Stomach (tissue), 9 donors: ENCODE data around the gene ATP6V1G1. TPM values are rescaled to one million over a fixed set of nuclear protein-coding genes. Genes with fewer than 3 reads are reported as not detected.

ENCODE experiments used
- DNase-seq, 2 donors: peaks; one replicate each; pipeline versions ENCODE4 v3.0.0 to v3.0.0-alpha.2; 2013 to 2019
- H3K27ac ChIP-seq, 5 donors: fragments of 200-600 bp in 4 of 5; sonication (generic) in 4 of 5; one replicate each; pipeline ENCODE4 v1.5.1; 2013 to 2019; ENCODE audit warnings: mild to moderate bottlenecking in 1 of 5, moderate library complexity in 1 of 5
- H3K27me3 ChIP-seq, 3 donors: fragments of 200-600 bp; sonication (generic); one replicate each; pipeline ENCODE4 v1.5.1; 2017 to 2019; ENCODE audit warnings: mixed run types in 1 of 3
- H3K36me3 ChIP-seq, 4 donors: fragments of 200-600 bp; sonication (generic); 1 replicate in 3 of 4; 2 replicates in 1 of 4; pipeline ENCODE4 v1.5.1; 2016 to 2019
- H3K4me1 ChIP-seq, 4 donors: fragments of 200-600 bp; sonication (generic); one replicate each; pipeline ENCODE4 v1.5.1; 2016 to 2019
- H3K4me3 ChIP-seq, 4 donors: fragments of 200-600 bp; sonication (generic) in 3 of 4; one replicate each; pipeline ENCODE4 v1.5.1; 2016 to 2019; ENCODE audit warnings: mild to moderate bottlenecking in 1 of 4
- H3K9me3 ChIP-seq, 4 donors: fragments of 200-600 bp; sonication (generic); one replicate each; pipeline ENCODE4 v1.5.1; 2016 to 2019
- EP300 ChIP-seq: sonication (generic); formaldehyde crosslinking; IDR thresholded peaks from one replicate; pipeline ENCODE4 v1.6.1; 2017; ENCODE audit warnings: antibody characterized with exemption
- POLR2A ChIP-seq, 4 donors: fragments of 450-650 bp; IDR thresholded peaks; one replicate each; pipeline ENCODE4 v1.6.1; 2016; ENCODE audit warnings: antibody characterized with exemption in 4 of 4, control low read depth in 2 of 4, mild to moderate bottlenecking in 1 of 4, moderate library complexity in 1 of 4
- POLR2AphosphoS5 ChIP-seq, 3 donors: sonication (generic); formaldehyde crosslinking; IDR thresholded peaks; one replicate each; pipeline ENCODE4 v1.6.1; 2016; ENCODE audit warnings: antibody characterized with exemption in 3 of 3
- WGBS, 5 donors: extraction: QIAGEN DNeasy Blood & Tissue Kit in 3 of 5; methylation state at CpG; one replicate each; pipeline versions ENCODE4 v1.1.5 to v1.1.7; 2013 to 2018; 5-methylcytosine and 5-hydroxymethylcytosine counted together
- intact Hi-C: fragments of 100-400 bp; cut with DNase I; formaldehyde crosslinking; loops from one replicate; pipeline ENCODE4 v1.15.1; 2023; ENCODE audit warnings: low total_unique reads
- polyA plus RNA-seq, 3 donors: library from polyadenylated mRNA; stranded (reverse); fragments of 200-250 nt; gene quantifications; one replicate each; pipeline ENCODE4 v1.2.3, GENCODE V29; 2013
- total RNA-seq, 5 donors: library from RNA; depleted of rRNA; stranded (reverse); fragments of >200 nt; gene quantifications; one replicate each; pipeline versions ENCODE4 v1.1.0 to v1.2.3, GENCODE V29; 2014 to 2016
- TF ChIP-seq, protein P1 (sequence below), 7 experiments: fragments of 450-650 bp in 4 of 7; fragments of 200-600 bp in 3 of 7; sonication (generic) in 3 of 7; IDR thresholded peaks; one replicate each; pipeline ENCODE4 v1.5.1; 2016 to 2019; ENCODE audit warnings: antibody characterized with exemption in 7 of 7, control low read depth in 2 of 7, mild to moderate bottlenecking in 1 of 7
- donor health status: healthy with polysubstance abuse.
- donor health status: Bipolar disorder and iron deficiency.
- donor health status: healthy.

ATP6V1G1 gene
- total and polyA plus RNA-seq, 8 donors = 27.5 to 302 (median 199) TPM

DNA sequence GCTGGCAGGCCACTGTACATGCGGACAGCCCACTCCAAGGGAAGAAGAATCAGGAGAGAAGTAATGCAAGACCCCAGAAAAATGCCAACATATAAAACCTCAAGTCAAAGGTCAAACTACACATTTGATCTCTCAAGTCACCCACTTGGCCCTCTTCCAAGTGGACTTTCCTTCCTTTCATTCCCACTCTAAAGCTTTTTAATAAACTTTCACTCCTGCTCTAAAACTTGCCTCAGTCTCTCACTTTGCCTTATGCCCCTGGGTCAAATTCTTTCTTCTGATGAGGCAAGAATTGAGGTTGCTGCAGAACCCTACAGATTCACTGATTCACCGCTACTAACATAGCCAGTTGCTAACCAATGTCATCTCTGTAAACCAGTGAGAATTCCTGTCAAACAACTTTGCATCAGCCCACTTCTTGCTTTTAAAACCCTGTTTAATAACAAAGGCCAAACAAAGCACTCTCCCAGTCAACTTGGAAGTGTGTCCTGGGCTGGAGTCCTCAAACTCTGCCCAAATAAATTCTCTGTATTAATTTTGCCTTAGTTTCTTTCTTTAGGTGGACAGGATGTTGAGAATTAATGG is 6.9 kb upstream of the ATP6V1G1 start:
- intact Hi-C loops = no loop called here
- H3K9me3 ChIP-seq = no peaks in the 10 kb centered on the region
- no peaks in the 10 kb centered on the region for H3K4me1 ChIP-seq
- H3K36me3 ChIP-seq = no peaks in the 10 kb centered on the region
- no peak overlapping the region for H3K4me3 ChIP-seq
- H3K27ac ChIP-seq = no peak overlapping the region
- no peak for DNase-seq
- WGBS, 5 donors = 91 to 98% (median 97%) methylated on average over 2 of the region's 2 CpGs
- H3K27me3 ChIP-seq = no peaks in the 10 kb centered on the region
- TF ChIP-seq POLR2A (IDR thresholded peaks at IDR 0.05) (no peak), POLR2AphosphoS5 (IDR thresholded peaks at IDR 0.05) (no peak), EP300 (no peak)
- TF ChIP-seq, protein P1, sequence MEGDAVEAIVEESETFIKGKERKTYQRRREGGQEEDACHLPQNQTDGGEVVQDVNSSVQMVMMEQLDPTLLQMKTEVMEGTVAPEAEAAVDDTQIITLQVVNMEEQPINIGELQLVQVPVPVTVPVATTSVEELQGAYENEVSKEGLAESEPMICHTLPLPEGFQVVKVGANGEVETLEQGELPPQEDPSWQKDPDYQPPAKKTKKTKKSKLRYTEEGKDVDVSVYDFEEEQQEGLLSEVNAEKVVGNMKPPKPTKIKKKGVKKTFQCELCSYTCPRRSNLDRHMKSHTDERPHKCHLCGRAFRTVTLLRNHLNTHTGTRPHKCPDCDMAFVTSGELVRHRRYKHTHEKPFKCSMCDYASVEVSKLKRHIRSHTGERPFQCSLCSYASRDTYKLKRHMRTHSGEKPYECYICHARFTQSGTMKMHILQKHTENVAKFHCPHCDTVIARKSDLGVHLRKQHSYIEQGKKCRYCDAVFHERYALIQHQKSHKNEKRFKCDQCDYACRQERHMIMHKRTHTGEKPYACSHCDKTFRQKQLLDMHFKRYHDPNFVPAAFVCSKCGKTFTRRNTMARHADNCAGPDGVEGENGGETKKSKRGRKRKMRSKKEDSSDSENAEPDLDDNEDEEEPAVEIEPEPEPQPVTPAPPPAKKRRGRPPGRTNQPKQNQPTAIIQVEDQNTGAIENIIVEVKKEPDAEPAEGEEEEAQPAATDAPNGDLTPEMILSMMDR (IDR thresholded peaks at IDR 0.05) = no peak

DNA sequence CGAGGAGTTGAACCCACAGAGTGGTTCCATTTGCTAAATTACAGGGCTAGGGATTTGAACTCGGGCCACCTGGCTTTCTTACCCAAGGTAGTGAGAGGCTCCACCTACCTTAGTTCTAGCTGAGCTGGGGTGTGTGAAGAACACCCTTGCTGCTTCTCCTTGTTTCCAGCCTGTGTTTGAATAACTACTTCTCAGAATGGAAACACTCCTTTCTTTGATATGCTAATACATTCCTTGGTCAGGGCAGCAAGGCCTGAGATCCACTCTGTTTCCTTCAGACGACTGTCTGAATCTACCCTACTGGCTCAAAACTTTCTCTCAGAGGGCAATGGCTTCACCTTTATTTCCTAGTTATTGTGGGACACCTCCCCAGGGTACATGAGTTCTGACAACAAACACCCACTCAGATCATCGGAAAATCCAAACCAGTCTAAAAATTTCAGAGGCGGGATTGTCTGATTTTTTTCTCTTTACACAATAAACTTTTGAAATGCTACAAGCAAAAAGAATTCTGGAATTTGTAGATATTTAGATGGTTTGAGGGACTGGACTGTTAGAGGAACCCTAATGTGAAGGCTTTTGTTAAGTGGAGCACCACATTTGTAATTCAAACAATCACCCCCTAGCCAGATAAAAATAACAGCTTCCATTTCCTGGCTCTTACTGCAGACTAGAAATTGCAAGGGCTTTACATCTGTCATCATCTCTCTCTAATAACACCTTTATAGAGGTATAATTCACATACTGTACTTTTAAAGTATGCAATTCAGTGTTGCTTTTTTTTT is 4.0 kb upstream of the ATP6V1G1 start:
- DNase-seq = peak in 1 of 2 donors; percentile 10
- H3K4me3 ChIP-seq = no peak overlapping the region
- H3K36me3 ChIP-seq = no peaks in the 10 kb centered on the region
- H3K9me3 ChIP-seq = no peaks in the 10 kb centered on the region
- H3K27me3 ChIP-seq = no peaks in the 10 kb centered on the region
- TF ChIP-seq POLR2AphosphoS5 (IDR thresholded peaks at IDR 0.05) (no peak), EP300 (no peak), POLR2A (IDR thresholded peaks at IDR 0.05) (no peak)
- TF ChIP-seq, protein P1 (IDR thresholded peaks at IDR 0.05) = no peak
- peaks cover under 1 to 11% (median 6%) of the 10 kb centered on the region in 4 donors for H3K4me1 ChIP-seq
- intact Hi-C loops = no loop called here
- H3K27ac ChIP-seq = no peak overlapping the region
- 52 to 64% (median 55%) methylated on average over 5 of the region's 5 CpGs for WGBS, 5 donors

DNA sequence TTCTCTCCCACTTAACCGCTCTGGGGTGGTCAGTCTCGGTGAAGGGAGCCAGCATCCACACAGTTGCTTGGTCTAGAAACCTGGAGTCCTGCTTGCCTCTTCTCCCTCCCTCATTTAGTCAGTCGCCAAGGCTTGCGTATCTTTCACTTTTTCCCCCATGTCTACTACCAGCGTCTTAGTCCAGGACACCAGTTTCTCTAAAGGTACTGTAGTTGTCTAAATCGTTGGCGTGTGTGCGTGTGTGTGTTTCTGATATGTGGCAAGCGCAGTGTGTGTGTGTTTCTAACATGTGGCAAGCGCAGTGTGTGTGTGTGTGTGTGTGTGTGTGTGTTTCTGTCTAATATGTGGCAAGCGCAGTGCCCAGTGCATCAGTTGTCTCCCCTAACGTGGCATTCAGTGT is 641 bp downstream of the ATP6V1G1 start:
- 0 to 1% (median 1%) methylated on average over 12 of the region's 12 CpGs for WGBS, 5 donors
- Histone ChIP-seq H3K4me3 (peak overlapping the region; percentile 73 to 90 (median 80)), H3K9me3 (no peaks in the 10 kb centered on the region), H3K4me1 (peaks cover 45 to 57% (median 50%) of the 10 kb centered on the region in 4 donors), H3K27me3 (no peaks in the 10 kb centered on the region), H3K27ac (peak overlapping the region; percentile 90 to 97 (median 94)), H3K36me3 (peaks cover 7 to 9% (median 8%) of the 10 kb centered on the region in 4 donors)
- intact Hi-C loops = no loop called here
- TF ChIP-seq, protein P1 (IDR thresholded peaks at IDR 0.05) = no peak
- TF ChIP-seq POLR2AphosphoS5 (IDR thresholded peaks at IDR 0.05) (no peak), EP300 (no peak), POLR2A (IDR thresholded peaks at IDR 0.05) (no peak)
- no peak for DNase-seq

DNA sequence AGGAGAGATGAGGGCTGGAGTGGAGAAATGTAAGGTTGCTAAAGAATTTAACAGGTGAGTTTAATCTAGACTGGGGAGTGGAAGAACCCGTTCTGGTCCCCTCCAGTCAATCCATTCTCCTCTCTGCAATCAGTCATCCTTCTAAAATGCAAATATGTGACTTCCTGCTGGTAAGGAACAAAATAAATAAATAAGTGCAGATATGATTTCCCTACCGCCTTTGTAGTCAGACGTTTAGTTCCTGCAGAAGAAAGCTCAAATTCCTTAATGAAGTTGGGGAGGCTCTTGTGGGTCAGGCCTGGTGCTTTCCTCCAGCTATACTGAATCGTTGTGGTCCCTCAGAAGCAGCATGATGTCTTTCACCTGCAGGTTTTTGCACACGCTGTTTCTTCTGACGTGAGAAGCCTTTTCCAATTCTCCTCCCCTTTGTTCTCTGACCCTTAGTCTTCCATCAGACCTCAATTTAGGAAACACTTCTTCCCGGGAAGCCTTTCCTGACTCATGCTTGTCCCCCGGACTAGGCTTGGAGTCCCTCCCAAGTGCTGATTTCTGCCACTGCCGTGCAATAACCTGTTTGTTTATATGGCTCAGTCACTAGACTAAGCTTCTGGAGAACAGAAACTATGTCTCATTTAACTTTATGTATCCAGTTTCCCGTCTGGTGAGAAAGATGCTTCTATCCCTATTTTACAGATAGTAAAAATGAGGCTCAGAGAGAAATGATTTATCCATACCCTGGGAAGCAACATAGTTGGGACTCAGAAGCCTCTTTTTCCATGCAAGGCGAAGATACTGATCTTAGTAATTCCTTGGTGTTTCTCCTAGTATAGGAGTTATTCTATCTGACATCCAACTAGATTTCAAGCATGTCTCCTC is 1.3 kb downstream of the ATP6V1G1 start:
- Histone ChIP-seq H3K9me3 (no peaks in the 10 kb centered on the region), H3K36me3 (peaks cover 14 to 15% (median 15%) of the 10 kb centered on the region in 4 donors), H3K27ac (peak overlapping the region; percentile 90 to 97 (median 94)), H3K4me1 (peaks cover 45 to 61% (median 52%) of the 10 kb centered on the region in 4 donors), H3K27me3 (no peaks in the 10 kb centered on the region), H3K4me3 (peak overlapping the region; percentile 73 to 90 (median 80))
- 6 to 11% (median 9%) methylated on average over 11 of the region's 11 CpGs for WGBS, 5 donors
- TF ChIP-seq EP300 = no peak
- TF ChIP-seq POLR2AphosphoS5 (IDR thresholded peaks at IDR 0.05) = peak in 2 of 3 donors; percentile 15 to 23
- DNase-seq = peak in 1 of 2 donors; percentile 74
- intact Hi-C loops = no loop called here
